ENCODE measurements around the gene CNOT1.

- TF ChIP-seq SMC3 (IDR thresholded peaks at IDR 0.05; ENCODE audit: low read depth, low read length) (no peak), CTCF (conservative IDR thresholded peaks at IDR 0.05; ENCODE audit: low read depth, low read length) (no peak), POLR2A (IDR thresholded peaks at IDR 0.05; ENCODE audit: low read depth, low read length) (no peak), RAD21 (IDR thresholded peaks at IDR 0.05; ENCODE audit: low read length) (no peak), RCOR1 (IDR thresholded peaks at IDR 0.05; ENCODE audit: insufficient replicate concordance, low read length) (no peak), USF2 (IDR thresholded peaks at IDR 0.05; ENCODE audit: low read depth, low read length) (no peak), CEBPB (IDR thresholded peaks at IDR 0.05; ENCODE audit: low read depth, low read length) (no peak), MXI1 (IDR thresholded peaks at IDR 0.05; ENCODE audit: borderline replicate concordance, low read depth, low read length) (no peak), FOS (IDR thresholded peaks at IDR 0.05; ENCODE audit: low read depth, low read length) (no peak), RFX5 (IDR thresholded peaks at IDR 0.05; ENCODE audit: low read depth, low read length) (no peak), MAZ (IDR thresholded peaks at IDR 0.05; ENCODE audit: borderline replicate concordance, low read depth, low read length) (no peak), CHD1 (IDR thresholded peaks at IDR 0.05; ENCODE audit: low read depth, low read length) (no peak)
These were observed 118.6 kb downstream of the CNOT1 start for GRCh38 chr16:58510776-58511628.

Data from IMR-90 (cell line).